ENCODE measurements around the gene PTPRR.

The PTPRR gene

GRCh38 chr12:70756118-70756517 lies 164.4 kb downstream of the PTPRR start:
- no peak overlapping the region for H2AFZ ChIP-seq (ENCODE audit: insufficient read depth, low read length, poor library complexity)
- no peak overlapping the region for H3K14ac ChIP-seq (ENCODE audit: low read length)
- H3K18ac ChIP-seq (ENCODE audit: low read length), result no peak overlapping the region
- H4K8ac ChIP-seq (ENCODE audit: low read depth, low read length), result no peak overlapping the region
- no peaks in the 10 kb centered on the region for H3K79me2 ChIP-seq (ENCODE audit: control insufficient read depth, insufficient read depth, low read length, poor library complexity)
- peaks cover 0 to 2% of the 10 kb centered on the region in 2 experiments for H3K4me1 ChIP-seq (ENCODE audit: control insufficient read depth in 1 of 2, insufficient read depth in 2 of 2, low read length in 2 of 2)
- no peak overlapping the region for H3K4me3 ChIP-seq (ENCODE audit: low read depth, low read length)
- no peak overlapping the region for H2AK5ac ChIP-seq (ENCODE audit: low read length)
- H3K4ac ChIP-seq (ENCODE audit: low read depth, low read length), result no peak overlapping the region
- no peaks in the 10 kb centered on the region for H3K27me3 ChIP-seq (ENCODE audit: insufficient read depth, low read length)
- H3K27ac ChIP-seq (ENCODE audit: low read depth, low read length), result no peak overlapping the region
- DNase-seq, result peak; percentile 14 to 42
- H3K36me3 ChIP-seq (ENCODE audit: control insufficient read depth in 1 of 2, insufficient read depth in 2 of 2, low read length in 2 of 2), result no peaks in the 10 kb centered on the region
- H2BK120ac ChIP-seq (ENCODE audit: insufficient read depth, low read length, poor library complexity), result no peak overlapping the region
- no peak overlapping the region for H2BK12ac ChIP-seq (ENCODE audit: low read length)
- no peak overlapping the region for H2BK5ac ChIP-seq (ENCODE audit: low read depth, low read length, poor library complexity)
- H3K23ac ChIP-seq (ENCODE audit: low read length), result no peak overlapping the region
- H4K12ac ChIP-seq (ENCODE audit: low read depth, low read length), result no peak overlapping the region
- no peak overlapping the region for H3K9ac ChIP-seq (ENCODE audit: low read length)
- no peak overlapping the region for H4K91ac ChIP-seq (ENCODE audit: low read depth, low read length)
- no peaks in the 10 kb centered on the region for H3K79me1 ChIP-seq (ENCODE audit: low read length)
- H3K9me3 ChIP-seq (ENCODE audit: insufficient read depth, low read depth, low read length), result no peaks in the 10 kb centered on the region
- no CpG with 5 or more reads among the region's 2 CpGs for WGBS (ENCODE audit: extremely low coverage, insufficient coverage, insufficient read length)
- no peak overlapping the region for H3K4me2 ChIP-seq (ENCODE audit: low read length)

DNA sequence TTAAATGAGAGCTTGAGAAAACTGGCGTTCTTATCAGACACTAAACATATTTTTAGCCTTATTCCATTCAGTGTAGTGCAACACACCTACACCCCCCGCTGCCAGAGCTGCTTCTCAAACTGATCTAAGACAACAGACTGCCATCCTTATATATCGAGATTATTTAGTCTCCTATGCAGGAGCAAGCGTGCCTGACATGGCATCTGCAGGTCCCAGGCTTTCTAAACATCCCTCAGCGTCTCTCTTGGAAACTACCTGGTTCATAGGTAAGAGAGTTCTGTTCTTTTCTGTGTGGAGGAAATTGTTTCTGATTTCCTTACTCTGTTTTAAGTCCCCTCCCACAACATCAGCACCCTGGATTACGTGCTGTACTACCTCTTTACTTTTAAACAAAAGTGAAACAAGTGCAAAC lies 166.2 kb downstream of the PTPRR start:
- H3K4me1 ChIP-seq (ENCODE audit: control insufficient read depth in 1 of 2, insufficient read depth in 2 of 2, low read length in 2 of 2), result peaks cover 0 to 2% of the 10 kb centered on the region in 2 experiments
- no peak overlapping the region for H3K4me2 ChIP-seq (ENCODE audit: low read length)
- no peak overlapping the region for H3K23ac ChIP-seq (ENCODE audit: low read length)
- H2BK12ac ChIP-seq (ENCODE audit: low read length), result no peak overlapping the region
- no peaks in the 10 kb centered on the region for H3K79me2 ChIP-seq (ENCODE audit: control insufficient read depth, insufficient read depth, low read length, poor library complexity)
- no peak overlapping the region for H2AFZ ChIP-seq (ENCODE audit: insufficient read depth, low read length, poor library complexity)
- H3K9ac ChIP-seq (ENCODE audit: low read length), result no peak overlapping the region
- no peak overlapping the region for H4K91ac ChIP-seq (ENCODE audit: low read depth, low read length)
- no peak overlapping the region for H3K14ac ChIP-seq (ENCODE audit: low read length)
- H3K9me3 ChIP-seq (ENCODE audit: insufficient read depth, low read depth, low read length), result no peaks in the 10 kb centered on the region
- H3K79me1 ChIP-seq (ENCODE audit: low read length), result no peaks in the 10 kb centered on the region
- H4K8ac ChIP-seq (ENCODE audit: low read depth, low read length), result no peak overlapping the region
- H2AK5ac ChIP-seq (ENCODE audit: low read length), result no peak overlapping the region
- no peak overlapping the region for H4K12ac ChIP-seq (ENCODE audit: low read depth, low read length)
- H3K18ac ChIP-seq (ENCODE audit: low read length), result no peak overlapping the region
- H3K27me3 ChIP-seq (ENCODE audit: insufficient read depth, low read length), result no peaks in the 10 kb centered on the region
- H3K36me3 ChIP-seq (ENCODE audit: control insufficient read depth in 1 of 2, insufficient read depth in 2 of 2, low read length in 2 of 2), result no peaks in the 10 kb centered on the region
- H2BK120ac ChIP-seq (ENCODE audit: insufficient read depth, low read length, poor library complexity), result no peak overlapping the region
- H2BK5ac ChIP-seq (ENCODE audit: low read depth, low read length, poor library complexity), result no peak overlapping the region
- WGBS (ENCODE audit: extremely low coverage, insufficient coverage, insufficient read length), result no CpG with 5 or more reads among the region's 6 CpGs
- no peak overlapping the region for H3K4me3 ChIP-seq (ENCODE audit: low read depth, low read length)
- peak; percentile 19 to 23 for DNase-seq
- H3K27ac ChIP-seq (ENCODE audit: low read depth, low read length), result no peak overlapping the region
- no peak overlapping the region for H3K4ac ChIP-seq (ENCODE audit: low read depth, low read length)

GRCh38 chr12:70752327-70752726 lies 168.2 kb downstream of the PTPRR start:
- H3K27me3 ChIP-seq (ENCODE audit: insufficient read depth, low read length), result no peaks in the 10 kb centered on the region
- no peak overlapping the region for H4K8ac ChIP-seq (ENCODE audit: low read depth, low read length)
- H3K27ac ChIP-seq (ENCODE audit: low read depth, low read length), result no peak overlapping the region
- no peaks in the 10 kb centered on the region for H3K79me1 ChIP-seq (ENCODE audit: low read length)
- no peak overlapping the region for H3K4me3 ChIP-seq (ENCODE audit: low read depth, low read length)
- no peak overlapping the region for H3K4ac ChIP-seq (ENCODE audit: low read depth, low read length)
- DNase-seq, result no peak
- H4K12ac ChIP-seq (ENCODE audit: low read depth, low read length), result no peak overlapping the region
- no peak overlapping the region for H3K9ac ChIP-seq (ENCODE audit: low read length)
- no peak overlapping the region for H3K14ac ChIP-seq (ENCODE audit: low read length)
- no peak overlapping the region for H2BK120ac ChIP-seq (ENCODE audit: insufficient read depth, low read length, poor library complexity)
- H3K4me1 ChIP-seq (ENCODE audit: control insufficient read depth in 1 of 2, insufficient read depth in 2 of 2, low read length in 2 of 2), result no peaks in the 10 kb centered on the region
- H2BK12ac ChIP-seq (ENCODE audit: low read length), result no peak overlapping the region
- H2BK5ac ChIP-seq (ENCODE audit: low read depth, low read length, poor library complexity), result no peak overlapping the region
- H2AFZ ChIP-seq (ENCODE audit: insufficient read depth, low read length, poor library complexity), result no peak overlapping the region
- H3K23ac ChIP-seq (ENCODE audit: low read length), result no peak overlapping the region
- H4K91ac ChIP-seq (ENCODE audit: low read depth, low read length), result no peak overlapping the region
- no peak overlapping the region for H2AK5ac ChIP-seq (ENCODE audit: low read length)
- no peak overlapping the region for H3K18ac ChIP-seq (ENCODE audit: low read length)
- WGBS (ENCODE audit: extremely low coverage, insufficient coverage, insufficient read length), result no CpG with 5 or more reads among the region's 3 CpGs
- H3K9me3 ChIP-seq (ENCODE audit: insufficient read depth, low read depth, low read length), result no peaks in the 10 kb centered on the region
- H3K4me2 ChIP-seq (ENCODE audit: low read length), result no peak overlapping the region
- H3K79me2 ChIP-seq (ENCODE audit: control insufficient read depth, insufficient read depth, low read length, poor library complexity), result peaks cover 2% of the 10 kb centered on the region
- no peaks in the 10 kb centered on the region for H3K36me3 ChIP-seq (ENCODE audit: control insufficient read depth in 1 of 2, insufficient read depth in 2 of 2, low read length in 2 of 2)

- Histone ChIP-seq H3K27me3 (ENCODE audit: insufficient read depth, low read length) (no peaks in the 10 kb centered on the region), H4K91ac (ENCODE audit: low read depth, low read length) (no peak overlapping the region), H3K9ac (ENCODE audit: low read length) (no peak overlapping the region), H3K14ac (ENCODE audit: low read length) (no peak overlapping the region), H3K4ac (ENCODE audit: low read depth, low read length) (no peak overlapping the region), H3K9me3 (ENCODE audit: insufficient read depth, low read depth, low read length) (no peaks in the 10 kb centered on the region), H3K36me3 (ENCODE audit: control insufficient read depth in 1 of 2, insufficient read depth in 2 of 2, low read length in 2 of 2) (no peaks in the 10 kb centered on the region), H3K23ac (ENCODE audit: low read length) (no peak overlapping the region), H3K4me3 (ENCODE audit: low read depth, low read length) (no peak overlapping the region), H4K12ac (ENCODE audit: low read depth, low read length) (no peak overlapping the region), H3K79me2 (ENCODE audit: control insufficient read depth, insufficient read depth, low read length, poor library complexity) (peaks cover 3% of the 10 kb centered on the region), H4K8ac (ENCODE audit: low read depth, low read length) (no peak overlapping the region), H2BK12ac (ENCODE audit: low read length) (no peak overlapping the region), H2BK120ac (ENCODE audit: insufficient read depth, low read length, poor library complexity) (no peak overlapping the region), H3K79me1 (ENCODE audit: low read length) (peaks cover 7% of the 10 kb centered on the region), H2AK5ac (ENCODE audit: low read length) (no peak overlapping the region), H2BK5ac (ENCODE audit: low read depth, low read length, poor library complexity) (no peak overlapping the region), H3K4me1 (ENCODE audit: control insufficient read depth in 1 of 2, insufficient read depth in 2 of 2, low read length in 2 of 2) (peaks cover 0 to 4% of the 10 kb centered on the region in 2 experiments), H3K18ac (ENCODE audit: low read length) (no peak overlapping the region), H3K4me2 (ENCODE audit: low read length) (no peak overlapping the region), H3K27ac (ENCODE audit: low read depth, low read length) (no peak overlapping the region), H2AFZ (ENCODE audit: insufficient read depth, low read length, poor library complexity) (no peak overlapping the region)
- WGBS (ENCODE audit: extremely low coverage, insufficient coverage, insufficient read length), result no CpG with 5 or more reads among the region's 2 CpGs
- no peak for DNase-seq
These were observed 170.6 kb downstream of the PTPRR start for GRCh38 chr12:70749931-70750330.
